Suprapubic skin (tissue), 3 donors: ENCODE measurements around the gene ASTN2.

Source experiments
- POLR2A ChIP-seq, 2 donors: fragments of 450-650 bp; IDR thresholded peaks; one replicate each; pipeline ENCODE4 v1.6.1; 2017; ENCODE audit warnings: antibody characterized with exemption in 2 of 2, mild to moderate bottlenecking in 2 of 2, moderate library complexity in 2 of 2
- TF ChIP-seq, protein P1 (sequence below), 2 donors: fragments of 200-600 bp in 1 of 2; fragments of 450-650 bp in 1 of 2; sonication (generic) in 1 of 2; IDR thresholded peaks; one replicate each; pipeline ENCODE4 v1.5.1; 2016 to 2019; ENCODE audit warnings: antibody characterized with exemption in 2 of 2, mild to moderate bottlenecking in 1 of 2, moderate library complexity in 1 of 2

- TF ChIP-seq, protein P1, sequence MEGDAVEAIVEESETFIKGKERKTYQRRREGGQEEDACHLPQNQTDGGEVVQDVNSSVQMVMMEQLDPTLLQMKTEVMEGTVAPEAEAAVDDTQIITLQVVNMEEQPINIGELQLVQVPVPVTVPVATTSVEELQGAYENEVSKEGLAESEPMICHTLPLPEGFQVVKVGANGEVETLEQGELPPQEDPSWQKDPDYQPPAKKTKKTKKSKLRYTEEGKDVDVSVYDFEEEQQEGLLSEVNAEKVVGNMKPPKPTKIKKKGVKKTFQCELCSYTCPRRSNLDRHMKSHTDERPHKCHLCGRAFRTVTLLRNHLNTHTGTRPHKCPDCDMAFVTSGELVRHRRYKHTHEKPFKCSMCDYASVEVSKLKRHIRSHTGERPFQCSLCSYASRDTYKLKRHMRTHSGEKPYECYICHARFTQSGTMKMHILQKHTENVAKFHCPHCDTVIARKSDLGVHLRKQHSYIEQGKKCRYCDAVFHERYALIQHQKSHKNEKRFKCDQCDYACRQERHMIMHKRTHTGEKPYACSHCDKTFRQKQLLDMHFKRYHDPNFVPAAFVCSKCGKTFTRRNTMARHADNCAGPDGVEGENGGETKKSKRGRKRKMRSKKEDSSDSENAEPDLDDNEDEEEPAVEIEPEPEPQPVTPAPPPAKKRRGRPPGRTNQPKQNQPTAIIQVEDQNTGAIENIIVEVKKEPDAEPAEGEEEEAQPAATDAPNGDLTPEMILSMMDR (IDR thresholded peaks at IDR 0.05), result no peak
- TF ChIP-seq POLR2A (IDR thresholded peaks at IDR 0.05), result no peak
Observed at GRCh38 chr9:116628716-116629115, 786.1 kb downstream of the ASTN2 start.
